ENCODE data around the gene DDO.

DNA sequence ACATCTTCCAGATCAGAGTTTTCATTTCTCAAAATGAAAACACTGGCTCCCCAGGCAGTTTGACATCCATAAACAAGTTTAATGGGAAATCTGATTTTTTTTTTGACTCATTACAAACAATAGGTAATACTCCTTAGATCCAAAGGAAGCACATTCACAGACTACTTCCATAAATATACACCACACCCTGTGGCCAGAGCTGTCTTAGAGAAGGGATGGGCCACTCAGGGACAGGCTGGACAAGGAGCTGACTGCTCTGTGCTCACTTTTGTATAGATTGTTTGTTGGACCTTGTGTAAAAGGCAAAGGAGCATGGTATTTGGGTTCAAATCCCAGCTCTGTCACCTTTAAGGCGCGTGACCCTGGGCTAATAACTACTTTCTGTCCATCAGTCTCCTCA is 12.8 kb upstream of the DDO start:
- TF ChIP-seq CREB1 (IDR thresholded peaks at IDR 0.05; ENCODE audit: low read depth) (no peak), NFIC (IDR thresholded peaks at IDR 0.05) (no peak), RAD21 (IDR thresholded peaks at IDR 0.05; ENCODE audit: low read depth) (no peak), EGR1 (IDR thresholded peaks at IDR 0.05) (no peak), YY1 (IDR thresholded peaks at IDR 0.05; ENCODE audit: low read depth) (no peak)
